Motor neuron (in vitro differentiated cells): Measurements from ENCODE around the gene TSFM. TPM values are rescaled to one million over a fixed set of nuclear protein-coding genes. Genes with fewer than 3 reads are reported as not detected.

ENCODE experiments used
- ATAC-seq, 8 experiments: fragments of 200-7000 bp; cut with Tn5 transposase; replicated peaks in 6 of 8; 2 replicates each; pipeline ENCODE4 v1.8.0; 2021; ENCODE audit warnings: mild to moderate bottlenecking in 8 of 8, moderate library complexity in 8 of 8
- H3K27ac ChIP-seq, 2 donors: fragments of 250-450 bp; sonication (Bioruptor Pico); 2 replicates each; pipeline ENCODE4 v1.9.0; 2021; ENCODE audit warnings: antibody characterized with exemption in 2 of 2, mild to moderate bottlenecking in 2 of 2, moderate library complexity in 1 of 2
- H3K4me1 ChIP-seq, 2 donors: fragments of 250-450 bp; sonication (Bioruptor Pico); replicated peaks in 1 of 2; 2 replicates each; pipeline ENCODE4 v1.6.1; 2021; ENCODE audit warnings: antibody characterized with exemption in 2 of 2, mild to moderate bottlenecking in 2 of 2, moderate library complexity in 1 of 2
- H3K4me3 ChIP-seq, 5 donors: fragments of 250-450 bp; sonication (Bioruptor Pico); 2 replicates each; pipeline ENCODE4 v1.9.0; 2021; ENCODE audit warnings: antibody characterized with exemption in 5 of 5, mild to moderate bottlenecking in 5 of 5, moderate library complexity in 4 of 5
- whole genome bisulfite sequencing, 10 experiments: fragments of 450-650 bp; shearing (Covaris generic); methylation state at CpG; one replicate each; pipeline ENCODE4 v1.0.0; 2022; 5-methylcytosine and 5-hydroxymethylcytosine counted together
- in situ Hi-C, 9 experiments: fragments of 400-800 bp; cut with MboI; loops; one replicate each; pipeline ENCODE4 v1.15.0; 2021; ENCODE audit warnings: low sequenced_read_pairs in 9 of 9, low pct_unique_long_range_greater_than_20kb in 2 of 9; ENCODE audit not compliant: unreplicated experiment in 9 of 9
- total RNA-seq, 8 experiments: library from RNA; unstranded; fragments of 300-600 nt; gene quantifications; 2 replicates each; pipeline versions ENCODE4 v1.2.3 to v1.2.4, GENCODE V29; 2022

Gene TSFM
- total RNA-seq, 8 experiments from 2014 or later: 15.2 to 39.7 (median 24.3) TPM

DNA sequence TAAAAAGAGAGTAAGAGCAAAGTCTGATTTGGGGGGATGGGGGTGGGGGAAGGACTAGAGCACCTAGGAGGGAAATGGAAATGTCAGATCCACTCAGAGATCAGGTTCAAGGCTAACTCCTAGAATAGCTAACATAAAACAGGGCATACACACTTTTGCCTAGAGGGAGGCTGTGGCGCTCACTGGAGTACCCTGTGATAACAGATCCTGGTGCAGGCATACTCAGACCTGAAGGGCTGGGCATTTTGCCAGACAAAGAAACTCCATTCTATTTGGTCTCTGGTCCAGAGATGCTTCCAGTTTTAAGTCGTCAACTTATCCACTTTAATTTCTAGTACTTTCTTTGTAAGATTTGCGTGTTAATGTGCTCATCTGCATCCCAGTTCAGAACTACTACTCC, 58.1 kb downstream of the TSFM start:
- H3K4me1 ChIP-seq: peaks cover 52 to 68% of the 10 kb centered on the region in 2 donors
- WGBS, 10 experiments: 33 to 100% (median 66%) methylated on average over 1 to 3 of the region's 3 CpGs; no CpG with 5 or more reads in 4 of the 10 experiments
- no peak for ATAC-seq
- in situ Hi-C loops: loop anchor here in 1 of 9 experiments (10.0 kb wide), 1 partner anchor 54 kb away; no protein-coding TSS in a partner anchor
- no peak overlapping the region for H3K4me3 ChIP-seq
- H3K27ac ChIP-seq: no peak overlapping the region

GRCh38 chr12:57841445-57841844, 58.9 kb downstream of the TSFM start:
- Histone ChIP-seq H3K4me1 (peaks cover 50 to 60% of the 10 kb centered on the region in 2 donors), H3K4me3 (no peak overlapping the region), H3K27ac (no peak overlapping the region)
- no peak for ATAC-seq
- 0 to 95% (median 71%) methylated on average over 1 to 4 of the region's 4 CpGs; no CpG with 5 or more reads in 3 of the 10 experiments for WGBS, 10 experiments
- in situ Hi-C loops: loop anchor here in 1 of 9 experiments (10.0 kb wide), 1 partner anchor 53 kb away; no protein-coding TSS in a partner anchor

GRCh38 chr12:57842342-57843294, 60.0 kb downstream of the TSFM start:
- Histone ChIP-seq H3K4me3 (peak overlapping the region; percentile 8 to 74 (median 21)), H3K4me1 (peaks cover 44 to 54% of the 10 kb centered on the region in 2 donors), H3K27ac (peak overlapping the region in 1 of 2 donors; percentile 58)

DNA sequence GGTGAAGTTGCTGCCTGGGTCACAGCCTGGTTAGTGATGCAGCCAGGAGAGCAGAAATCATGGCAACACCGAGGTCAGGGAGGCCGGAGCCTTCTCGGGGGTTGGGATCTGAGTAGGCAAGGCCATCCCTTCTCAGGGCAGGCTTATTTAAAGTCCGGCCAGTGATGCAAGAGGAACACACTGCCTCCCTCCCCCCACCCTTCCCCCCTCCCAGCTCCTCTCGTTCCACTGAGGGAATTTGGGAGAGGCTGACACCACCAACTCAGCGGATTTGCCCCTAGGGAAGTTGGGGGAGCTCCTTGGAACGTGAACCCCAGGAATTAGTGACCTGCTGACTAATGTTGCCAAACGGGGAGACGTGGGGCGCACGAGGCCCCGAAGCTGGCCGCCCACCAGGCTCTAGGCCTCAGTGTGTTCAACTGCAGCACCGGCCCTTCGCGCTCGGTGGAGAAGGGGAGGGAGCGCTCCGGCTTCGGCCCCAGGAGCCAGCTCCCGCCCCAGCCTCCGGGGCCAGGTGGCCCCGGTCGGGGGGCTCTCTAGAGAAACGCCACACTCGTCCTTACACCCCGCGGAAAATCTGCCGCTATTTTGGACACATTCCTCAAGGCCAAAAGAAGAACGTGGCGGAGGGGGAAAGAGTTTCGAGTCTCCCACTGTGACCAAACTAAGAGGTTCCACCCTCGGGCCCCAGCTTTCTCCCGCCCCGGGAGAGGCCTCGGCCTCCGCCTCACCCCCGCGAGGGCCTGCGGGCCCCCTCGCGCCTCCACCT, 62.3 kb downstream of the TSFM start:
- Histone ChIP-seq H3K27ac (peak overlapping the region; percentile 98 to 99), H3K4me3 (peak overlapping the region; percentile 74 to 90 (median 79)), H3K4me1 (peaks cover 39 to 44% of the 10 kb centered on the region in 2 donors)
- WGBS, 10 experiments: 0% methylated on average over 1 to 3 of the region's 42 CpGs; no CpG with 5 or more reads in 6 of the 10 experiments
- in situ Hi-C loops: loop anchor here in 1 of 9 experiments (10.0 kb wide), 1 partner anchor 50 kb away; no protein-coding TSS in a partner anchor
- ATAC-seq: peak; percentile 10 to 26 (median 22)

More at GRCh38 chr12:57842342-57843294, 60.0 kb downstream of the TSFM start:
- in situ Hi-C loops: loop anchor here in 1 of 9 experiments (10.0 kb wide), 1 partner anchor 52 kb away; no protein-coding TSS in a partner anchor
- ATAC-seq: no peak
- 17 to 67% (median 20%) methylated on average over 1 to 9 of the region's 14 CpGs for WGBS, 10 experiments

GRCh38 chr12:57845478-57846284, 63.1 kb downstream of the TSFM start:
- Histone ChIP-seq H3K4me3 (peak overlapping the region; percentile 74 to 90 (median 79)), H3K27ac (peak overlapping the region; percentile 98 to 99), H3K4me1 (peaks cover 39% of the 10 kb centered on the region in 2 donors)
- peak; percentile 17 to 67 (median 58) for ATAC-seq
- in situ Hi-C loops: loop anchor here in 1 of 9 experiments (10.0 kb wide), 1 partner anchor 49 kb away; no protein-coding TSS in a partner anchor
- 0 to 5% (median 0%) methylated on average over 3 to 6 of the region's 81 CpGs; no CpG with 5 or more reads in 6 of the 10 experiments for WGBS, 10 experiments

GRCh38 chr12:57846285-57846576, 63.6 kb downstream of the TSFM start:
- 0% methylated on average over 2 of the region's 26 CpGs; no CpG with 5 or more reads in 9 of the 10 experiments for WGBS, 10 experiments
- in situ Hi-C loops: loop anchor here in 1 of 9 experiments (10.0 kb wide), 1 partner anchor 49 kb away; no protein-coding TSS in a partner anchor
- peak in 6 of 8 experiments; percentile 6 to 48 (median 18) for ATAC-seq
- Histone ChIP-seq H3K4me3 (peak overlapping the region; percentile 74 to 90 (median 79)), H3K4me1 (peaks cover 34 to 38% of the 10 kb centered on the region in 2 donors), H3K27ac (peak overlapping the region; percentile 98 to 99)

DNA sequence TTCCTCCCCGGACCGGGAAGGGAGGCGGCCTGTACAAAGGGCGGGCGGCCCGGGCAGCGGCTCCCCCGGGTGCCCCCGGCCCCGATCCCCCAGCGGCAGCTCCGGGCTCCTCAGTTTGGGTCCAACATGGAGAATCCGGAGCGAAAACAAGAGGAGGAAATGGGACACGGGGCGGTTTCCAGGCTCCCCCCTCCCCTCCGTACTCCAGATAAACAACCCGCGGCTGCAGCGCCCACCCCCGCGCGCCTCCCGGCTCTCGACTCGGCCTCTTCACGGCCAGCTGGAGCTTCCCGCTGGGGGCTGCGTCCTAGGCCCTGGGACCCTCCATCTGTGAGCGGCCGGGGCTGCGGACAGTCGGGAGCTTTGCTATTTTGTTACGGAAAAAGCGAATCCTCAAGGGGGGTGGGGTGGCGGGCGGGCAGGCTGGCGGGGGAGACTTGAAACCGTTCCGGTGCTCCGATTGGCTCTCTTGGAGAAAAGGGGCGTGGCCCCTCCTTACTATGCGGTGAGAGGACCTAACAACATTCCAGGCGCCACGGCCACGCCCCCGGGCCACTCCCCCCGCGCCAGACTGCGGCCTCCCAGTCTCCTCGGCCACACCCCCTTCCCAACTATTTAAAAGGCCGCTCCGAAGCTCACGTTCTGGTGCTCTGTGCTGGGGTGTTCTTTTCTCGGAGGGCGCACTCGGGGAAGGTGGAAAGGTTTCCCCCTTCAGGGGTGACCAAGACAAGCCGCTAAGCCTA, 64.2 kb downstream of the TSFM start, which contains the start of gene CTDSP2:
Gene CTDSP2, minus strand, starts transcription at position 153 of the 743 bp plus-strand sequence. CDS start 294 bp downstream, outside the sequence.
- peak within 1 kb of the TSS; percentile 98 to 99 for H3K27ac ChIP-seq
- peaks cover 33 to 39% of the 10 kb centered on the region in 2 donors for H3K4me1 ChIP-seq
- peak within 1 kb of the TSS; percentile 74 to 90 (median 79) for H3K4me3 ChIP-seq
- peak; percentile 47 to 78 (median 68) for ATAC-seq
- WGBS, 10 experiments: 0 to 5% (median 0%) methylated on average over 2 to 5 of the region's 58 CpGs; no CpG with 5 or more reads in 7 of the 10 experiments
- in situ Hi-C loops: loop anchor here in 1 of 9 experiments (10.0 kb wide), 1 partner anchor 48 kb away; no protein-coding TSS in a partner anchor

Other genes starting within 250 kb of the TSFM start
- gene DCTN2, start 235.6 kb upstream of the TSFM start, total RNA-seq: 100 to 1,000 TPM; 104 to 184 (median 161) TPM
- 100 to 1,000 TPM in 1 of 8 experiments, 10 to 100 TPM in 4, 1 to 10 TPM in 2, under 1 TPM in 1; 0.91 to 111 (median 60.5) TPM for gene KIF5A, start 232.7 kb upstream of the TSFM start, total RNA-seq
- 10 to 100 TPM; 12.5 to 29.4 (median 21.4) TPM for gene PIP4K2C, start 191.6 kb upstream of the TSFM start, total RNA-seq
- gene DTX3, start 178.0 kb upstream of the TSFM start, total RNA-seq: 10 to 100 TPM in 7 of 8 experiments, 1 to 10 TPM in 1; 2.8 to 79.9 (median 62.7) TPM
- 10 to 100 TPM; 16.1 to 28.5 (median 17.9) TPM for gene ARHGEF25, start 171.4 kb upstream of the TSFM start, total RNA-seq
- gene B4GALNT1, start 149.6 kb upstream of the TSFM start, total RNA-seq: 10 to 100 TPM in 5 of 8 experiments, 1 to 10 TPM in 1, under 1 TPM in 2; 0.61 to 34.3 (median 19.4) TPM
- 100 to 1,000 TPM in 6 of 8 experiments, 10 to 100 TPM in 2; 94.0 to 297 (median 134) TPM for gene OS9, start 88.7 kb upstream of the TSFM start, total RNA-seq
- 10 to 100 TPM in 4 of 8 experiments, 1 to 10 TPM in 2, under 1 TPM in 2; 0.31 to 13.8 (median 8.8) TPM for gene AGAP2, start 44.0 kb upstream of the TSFM start, total RNA-seq
- gene TSPAN31, start 37.7 kb upstream of the TSFM start, total RNA-seq: 10 to 100 TPM; 19.8 to 38.6 (median 24.4) TPM
- 100 to 1,000 TPM in 4 of 8 experiments, 10 to 100 TPM in 4; 43.4 to 146 (median 95.5) TPM for gene CDK4, start 30.5 kb upstream of the TSFM start, total RNA-seq
- 10 to 100 TPM in 7 of 8 experiments, 1 to 10 TPM in 1; 1.7 to 23.0 (median 17.0) TPM for gene MARCHF9, start 27.7 kb upstream of the TSFM start, total RNA-seq
- 1 to 10 TPM in 5 of 8 experiments, under 1 TPM in 3; 0.76 to 3.5 (median 1.6) TPM for gene CYP27B1, start 15.7 kb upstream of the TSFM start, total RNA-seq
- 10 to 100 TPM in 7 of 8 experiments, 1 to 10 TPM in 1; 8.6 to 33.2 (median 15.8) TPM for gene METTL1, start 10.7 kb upstream of the TSFM start, total RNA-seq
- gene EEF1AKMT3, start 10.2 kb upstream of the TSFM start, total RNA-seq: 10 to 100 TPM in 3 of 8 experiments, 1 to 10 TPM in 5; 1.5 to 15.0 (median 6.6) TPM
- 10 to 100 TPM in 1 of 8 experiments, 1 to 10 TPM in 7; 2.2 to 15.2 (median 4.5) TPM for gene AVIL, start 35.9 kb downstream of the TSFM start, total RNA-seq
- 10 to 100 TPM; 22.2 to 85.0 (median 36.1) TPM for gene CTDSP2, start 63.9 kb downstream of the TSFM start, total RNA-seq
- 10 to 100 TPM in 1 of 8 experiments, 1 to 10 TPM in 7; 3.4 to 17.2 (median 6.2) TPM for gene ATP23, start 158.8 kb downstream of the TSFM start, total RNA-seq